ENCODE results near the gene UGT1A6. TPM values are rescaled to one million over a fixed set of nuclear protein-coding genes. Genes with fewer than 3 reads are reported as not detected.
"Not testable (repeated sequence)": the region's sequence is repeated elsewhere in the genome, so short reads cannot be mapped to it uniquely, and the experiment has no call there.

The UGT1A6 gene
- polyA plus RNA-seq (ENCODE audit: insufficient read length in 10 of 10) = under 1 TPM in 1 of 10 donors, not detected in 9; 0.26 TPM
- long read RNA-seq, donor 1 = 0 reads
- long read RNA-seq, donor 2 = 0 reads
- long read RNA-seq, donor 3 = 0 reads
- long read RNA-seq, donor 4 = 0 reads
- long read RNA-seq, donor 5 = 0 reads
- long read RNA-seq, donor 6 = 0 reads
- long read RNA-seq, donor 7 = 0 reads
- long read RNA-seq, donor 8 = 0 reads
- long read RNA-seq, donor 9 = 0 reads

GRCh38 chr2:233692648-233693047 lies at the start of gene UGT1A6:
Gene UGT1A6 (plus strand): TSS chr2:233692890. CDS start chr2:233693005, 115 bp downstream.
- no peak for DNase-seq

GRCh38 chr2:233643128-233643527 lies 49.6 kb upstream of the UGT1A6 start:
- no peak for DNase-seq

- DNase-seq = not testable (repeated sequence)
Observed at GRCh38 chr2:233646033-233646432, 46.7 kb upstream of the UGT1A6 start.

GRCh38 chr2:233650981-233651380 lies 41.7 kb upstream of the UGT1A6 start:
- DNase-seq = no peak

- DNase-seq = no peak
Observed at GRCh38 chr2:233651430-233651829, 41.3 kb upstream of the UGT1A6 start.

- DNase-seq = no peak
Observed at GRCh38 chr2:233654501-233654900, 38.2 kb upstream of the UGT1A6 start.

GRCh38 chr2:233655043-233655442 lies 37.6 kb upstream of the UGT1A6 start:
- no peak for DNase-seq

- DNase-seq = not testable (repeated sequence)
Observed at GRCh38 chr2:233655943-233656342, 36.7 kb upstream of the UGT1A6 start.

- no peak for DNase-seq
Observed at GRCh38 chr2:233656443-233656842, 36.2 kb upstream of the UGT1A6 start.

- no peak for DNase-seq
Observed at GRCh38 chr2:233658610-233659009, 34.1 kb upstream of the UGT1A6 start.

GRCh38 chr2:233663911-233664310 lies 28.8 kb upstream of the UGT1A6 start:
- no peak for DNase-seq

- DNase-seq = no peak
Observed at GRCh38 chr2:233668605-233669260, 24.0 kb upstream of the UGT1A6 start.

- no peak for DNase-seq
Observed at GRCh38 chr2:233671290-233672161, 21.2 kb upstream of the UGT1A6 start, which contains the start of gene UGT1A9. Gene UGT1A9 (plus strand): TSS chr2:233671898. CDS start chr2:233671935, 37 bp downstream.

GRCh38 chr2:233672886-233673285 lies 19.8 kb upstream of the UGT1A6 start:
- no peak for DNase-seq

GRCh38 chr2:233673896-233674295 lies 18.8 kb upstream of the UGT1A6 start:
- no peak for DNase-seq

GRCh38 chr2:233674314-233674713 lies 18.4 kb upstream of the UGT1A6 start:
- no peak for DNase-seq

- DNase-seq = no peak
Observed at GRCh38 chr2:233674995-233675394, 17.7 kb upstream of the UGT1A6 start.

GRCh38 chr2:233676046-233676445 lies 16.6 kb upstream of the UGT1A6 start:
- no peak for DNase-seq

GRCh38 chr2:233679196-233679595 lies 13.5 kb upstream of the UGT1A6 start:
- DNase-seq = no peak

- no peak for DNase-seq
Observed at GRCh38 chr2:233680361-233681045, 12.2 kb upstream of the UGT1A6 start.

- no peak for DNase-seq
Observed at GRCh38 chr2:233681521-233682099, 11.1 kb upstream of the UGT1A6 start, which contains the start of gene UGT1A7. Gene UGT1A7 (plus strand): TSS chr2:233681901. CDS start chr2:233681938, 37 bp downstream.

Data from muscle of back (tissue), 13 donors.